ENCODE measurements around the gene CNPY4.

DNA sequence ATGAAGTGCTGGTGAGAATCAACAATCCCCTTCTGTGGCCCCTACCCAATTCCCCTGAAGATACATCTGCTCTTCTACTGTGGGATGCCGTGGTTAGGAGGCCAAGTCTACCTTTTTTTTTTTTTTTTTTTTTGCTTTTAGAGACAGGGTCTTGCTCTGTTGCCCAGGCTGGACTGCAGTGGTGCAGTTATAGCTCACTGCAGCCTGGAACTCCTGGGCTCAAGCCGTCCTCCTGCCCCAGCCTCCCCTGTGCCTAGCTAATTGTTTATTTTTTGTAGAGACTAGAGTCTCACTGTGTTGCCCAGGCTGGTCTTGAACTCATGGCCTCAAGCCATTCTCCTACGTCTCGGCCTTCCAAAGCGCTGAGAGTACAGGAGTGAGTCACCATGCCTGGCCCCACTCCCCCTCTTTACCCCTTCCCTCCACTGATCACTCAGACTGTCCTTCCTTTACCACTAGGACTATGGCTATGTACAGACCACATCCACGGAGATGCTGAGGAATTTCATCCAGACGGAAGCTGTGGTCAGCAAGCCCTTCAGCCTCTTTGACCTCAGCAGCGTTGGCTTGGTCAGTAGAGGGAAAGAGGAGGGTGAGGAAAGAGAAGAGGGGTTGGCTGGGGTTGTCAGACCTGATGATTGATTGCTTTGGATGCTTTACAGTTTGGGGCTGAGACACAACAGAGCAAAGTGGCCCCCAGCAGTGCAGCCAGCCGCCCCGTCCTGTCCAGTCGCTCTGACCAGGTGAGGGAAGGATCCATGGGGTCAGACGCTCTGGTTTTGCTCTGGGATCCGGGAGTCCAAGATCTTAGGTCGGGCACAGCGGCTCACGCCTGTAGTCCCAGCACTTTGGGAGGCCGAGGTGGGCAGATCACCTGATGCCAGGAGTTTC lies 16.2 kb upstream of the CNPY4 start:
- TF ChIP-seq, protein P1, sequence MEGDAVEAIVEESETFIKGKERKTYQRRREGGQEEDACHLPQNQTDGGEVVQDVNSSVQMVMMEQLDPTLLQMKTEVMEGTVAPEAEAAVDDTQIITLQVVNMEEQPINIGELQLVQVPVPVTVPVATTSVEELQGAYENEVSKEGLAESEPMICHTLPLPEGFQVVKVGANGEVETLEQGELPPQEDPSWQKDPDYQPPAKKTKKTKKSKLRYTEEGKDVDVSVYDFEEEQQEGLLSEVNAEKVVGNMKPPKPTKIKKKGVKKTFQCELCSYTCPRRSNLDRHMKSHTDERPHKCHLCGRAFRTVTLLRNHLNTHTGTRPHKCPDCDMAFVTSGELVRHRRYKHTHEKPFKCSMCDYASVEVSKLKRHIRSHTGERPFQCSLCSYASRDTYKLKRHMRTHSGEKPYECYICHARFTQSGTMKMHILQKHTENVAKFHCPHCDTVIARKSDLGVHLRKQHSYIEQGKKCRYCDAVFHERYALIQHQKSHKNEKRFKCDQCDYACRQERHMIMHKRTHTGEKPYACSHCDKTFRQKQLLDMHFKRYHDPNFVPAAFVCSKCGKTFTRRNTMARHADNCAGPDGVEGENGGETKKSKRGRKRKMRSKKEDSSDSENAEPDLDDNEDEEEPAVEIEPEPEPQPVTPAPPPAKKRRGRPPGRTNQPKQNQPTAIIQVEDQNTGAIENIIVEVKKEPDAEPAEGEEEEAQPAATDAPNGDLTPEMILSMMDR (IDR thresholded peaks at IDR 0.05; ENCODE audit: insufficient read depth, low read length): no peak
- TF ChIP-seq SPI1 (IDR thresholded peaks at IDR 0.05; ENCODE audit: borderline replicate concordance, low read depth) (no peak), POLR2AphosphoS5 (IDR thresholded peaks at IDR 0.05; ENCODE audit: low read depth) (no peak), GABPA (IDR thresholded peaks at IDR 0.05; ENCODE audit: low read depth) (no peak)
- TF ChIP-seq, protein P2, sequence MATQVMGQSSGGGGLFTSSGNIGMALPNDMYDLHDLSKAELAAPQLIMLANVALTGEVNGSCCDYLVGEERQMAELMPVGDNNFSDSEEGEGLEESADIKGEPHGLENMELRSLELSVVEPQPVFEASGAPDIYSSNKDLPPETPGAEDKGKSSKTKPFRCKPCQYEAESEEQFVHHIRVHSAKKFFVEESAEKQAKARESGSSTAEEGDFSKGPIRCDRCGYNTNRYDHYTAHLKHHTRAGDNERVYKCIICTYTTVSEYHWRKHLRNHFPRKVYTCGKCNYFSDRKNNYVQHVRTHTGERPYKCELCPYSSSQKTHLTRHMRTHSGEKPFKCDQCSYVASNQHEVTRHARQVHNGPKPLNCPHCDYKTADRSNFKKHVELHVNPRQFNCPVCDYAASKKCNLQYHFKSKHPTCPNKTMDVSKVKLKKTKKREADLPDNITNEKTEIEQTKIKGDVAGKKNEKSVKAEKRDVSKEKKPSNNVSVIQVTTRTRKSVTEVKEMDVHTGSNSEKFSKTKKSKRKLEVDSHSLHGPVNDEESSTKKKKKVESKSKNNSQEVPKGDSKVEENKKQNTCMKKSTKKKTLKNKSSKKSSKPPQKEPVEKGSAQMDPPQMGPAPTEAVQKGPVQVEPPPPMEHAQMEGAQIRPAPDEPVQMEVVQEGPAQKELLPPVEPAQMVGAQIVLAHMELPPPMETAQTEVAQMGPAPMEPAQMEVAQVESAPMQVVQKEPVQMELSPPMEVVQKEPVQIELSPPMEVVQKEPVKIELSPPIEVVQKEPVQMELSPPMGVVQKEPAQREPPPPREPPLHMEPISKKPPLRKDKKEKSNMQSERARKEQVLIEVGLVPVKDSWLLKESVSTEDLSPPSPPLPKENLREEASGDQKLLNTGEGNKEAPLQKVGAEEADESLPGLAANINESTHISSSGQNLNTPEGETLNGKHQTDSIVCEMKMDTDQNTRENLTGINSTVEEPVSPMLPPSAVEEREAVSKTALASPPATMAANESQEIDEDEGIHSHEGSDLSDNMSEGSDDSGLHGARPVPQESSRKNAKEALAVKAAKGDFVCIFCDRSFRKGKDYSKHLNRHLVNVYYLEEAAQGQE (IDR thresholded peaks at IDR 0.05; ENCODE audit: insufficient replicate concordance, low read depth): no peak
